H9 (cell line): ENCODE data around the gene CYTH3. TPM values are rescaled to one million over a fixed set of nuclear protein-coding genes. Genes with fewer than 3 reads are reported as not detected.

Experiments
- DNase-seq: peaks from one replicate; pipeline ENCODE4 v3.0.0-alpha.2; 2017
- H2AFZ ChIP-seq: one replicate; pipeline ENCODE4 v1.6.1; 2013; ENCODE audit warnings: mild to moderate bottlenecking, low read length, control low read depth, moderate library complexity
- H2AK5ac ChIP-seq: 2 replicates; pipeline ENCODE4 v1.6.1; 2013; ENCODE audit warnings: low read length, control low read depth, mixed read lengths; ENCODE audit not compliant: insufficient read length
- H2BK120ac ChIP-seq: one replicate; pipeline ENCODE4 v1.6.1; 2013; ENCODE audit warnings: low read depth, mild to moderate bottlenecking, low read length, control low read depth, inconsistent platforms; ENCODE audit not compliant: poor library complexity, severe bottlenecking
- H2BK12ac ChIP-seq: 2 replicates; pipeline ENCODE4 v1.6.1; 2013; ENCODE audit warnings: low read length, control low read depth, mixed read lengths, low read depth; ENCODE audit not compliant: insufficient read length
- H2BK15ac ChIP-seq: 2 replicates; pipeline ENCODE4 v1.6.1; 2013; ENCODE audit warnings: low read depth, low read length, control low read depth
- H2BK20ac ChIP-seq: one replicate; pipeline ENCODE4 v1.6.1; 2013; ENCODE audit warnings: low read depth, mild to moderate bottlenecking, low read length, control low read depth, inconsistent platforms; ENCODE audit not compliant: poor library complexity, severe bottlenecking
- H2BK5ac ChIP-seq: 2 replicates; pipeline ENCODE4 v1.6.1; 2013; ENCODE audit warnings: low read length, control low read depth, mixed read lengths; ENCODE audit not compliant: insufficient read length
- H3K14ac ChIP-seq: 2 replicates; pipeline ENCODE4 v1.6.1; 2013; ENCODE audit warnings: low read length, control low read depth; ENCODE audit not compliant: insufficient read depth
- H3K18ac ChIP-seq: 2 replicates; pipeline ENCODE4 v1.6.1; 2013; ENCODE audit warnings: low read depth, mild to moderate bottlenecking, mixed read lengths, low read length, control low read depth; ENCODE audit not compliant: insufficient read length
- H3K23ac ChIP-seq: 2 replicates; pipeline ENCODE4 v1.6.1; 2013; ENCODE audit warnings: low read length, control low read depth, mixed read lengths, low read depth; ENCODE audit not compliant: insufficient read length
- H3K23me2 ChIP-seq: 2 replicates; pipeline ENCODE4 v1.6.1; 2013; ENCODE audit warnings: low read depth, mild to moderate bottlenecking, mixed read lengths, low read length, control low read depth; ENCODE audit not compliant: insufficient read length, poor library complexity, severe bottlenecking
- H3K27ac ChIP-seq: 2 replicates; pipeline ENCODE4 v1.5.1; 2013; ENCODE audit warnings: low read length, control low read depth, mixed read lengths, low read depth; ENCODE audit not compliant: insufficient read length
- H3K27me3 ChIP-seq: 2 replicates; pipeline ENCODE4 v1.6.1; 2013; ENCODE audit warnings: low read length, control low read depth, inconsistent platforms; ENCODE audit not compliant: insufficient read depth
- H3K4ac ChIP-seq: 2 replicates; pipeline ENCODE4 v1.6.1; 2013; ENCODE audit warnings: low read depth, mild to moderate bottlenecking, control low read depth, inconsistent platforms, low read length, moderate library complexity
- H3K4me1 ChIP-seq: 2 replicates; pipeline ENCODE4 v1.6.1; 2013; ENCODE audit warnings: low read length, control low read depth, inconsistent platforms; ENCODE audit not compliant: insufficient read depth
- H3K4me2 ChIP-seq: 2 replicates; pipeline ENCODE4 v1.6.1; 2013; ENCODE audit warnings: low read length, control low read depth, mixed read lengths; ENCODE audit not compliant: insufficient read length, insufficient read depth
- H3K56ac ChIP-seq: 2 replicates; pipeline ENCODE4 v1.6.1; 2013; ENCODE audit warnings: low read depth, mild to moderate bottlenecking, mixed read lengths, low read length, control low read depth; ENCODE audit not compliant: insufficient read length
- H3K79me1 ChIP-seq: 2 replicates; pipeline ENCODE4 v1.6.1; 2013; ENCODE audit warnings: low read depth, mild to moderate bottlenecking, moderate library complexity, low read length, control low read depth, inconsistent platforms; ENCODE audit not compliant: insufficient read depth, poor library complexity, severe bottlenecking
- H3K79me2 ChIP-seq: 2 replicates; pipeline ENCODE4 v1.6.1; 2013; ENCODE audit warnings: low read length, control low read depth, inconsistent platforms; ENCODE audit not compliant: insufficient read depth
- H3K9ac ChIP-seq: 2 replicates; pipeline ENCODE4 v1.6.1; 2013; ENCODE audit warnings: low read length, control low read depth, mixed read lengths; ENCODE audit not compliant: insufficient read length; ENCODE audit errors: extremely low read depth
- H3K9me3 ChIP-seq: one replicate; pipeline ENCODE4 v1.6.1; 2013; ENCODE audit warnings: low read depth, low read length, inconsistent platforms; ENCODE audit not compliant: control insufficient read depth
- H3T11ph ChIP-seq: one replicate; pipeline ENCODE4 v1.6.1; 2013; ENCODE audit warnings: mild to moderate bottlenecking, low read length, control low read depth, inconsistent platforms
- H4K20me1 ChIP-seq: one replicate; pipeline ENCODE4 v1.6.1; 2013; ENCODE audit not compliant: control insufficient read depth, insufficient read length, insufficient read depth
- H4K5ac ChIP-seq: 2 replicates; pipeline ENCODE4 v1.6.1; 2013; ENCODE audit warnings: low read depth, mild to moderate bottlenecking, mixed read lengths, low read length, control low read depth; ENCODE audit not compliant: insufficient read length
- H4K8ac ChIP-seq: replicated peaks from 2 replicates; pipeline ENCODE4 v1.6.1; 2013; ENCODE audit warnings: low read length, control low read depth, mixed read lengths, low read depth; ENCODE audit not compliant: insufficient read length
- H4K91ac ChIP-seq: 2 replicates; pipeline ENCODE4 v1.6.1; 2013; ENCODE audit warnings: low read depth, mild to moderate bottlenecking, moderate library complexity, mixed read lengths, low read length, control low read depth; ENCODE audit not compliant: insufficient read length
- H3K27ac Mint-ChIP-seq, 3 experiments: 2 replicates in 2 of 3; 3 replicates in 1 of 3; pipeline ENCODE4 v1.8.0; 2020 to 2021; ENCODE audit warnings: mixed read lengths in 3 of 3, mild to moderate bottlenecking in 1 of 3, moderate library complexity in 1 of 3
- H3K27me3 Mint-ChIP-seq: 2 replicates; pipeline ENCODE4 v1.8.0; 2021; ENCODE audit warnings: low read depth, mild to moderate bottlenecking, moderate library complexity, mixed read lengths
- H3K36me3 Mint-ChIP-seq, 3 experiments: 2 replicates in 2 of 3; 3 replicates in 1 of 3; pipeline ENCODE4 v1.8.0; 2020 to 2021; ENCODE audit warnings: low read depth in 3 of 3, mixed read lengths in 3 of 3; ENCODE audit not compliant: insufficient read depth in 1 of 3
- H3K4me1 Mint-ChIP-seq, 2 experiments: 2 replicates each; pipeline ENCODE4 v1.8.0; 2020; ENCODE audit warnings: mixed read lengths in 2 of 2
- H3K4me3 Mint-ChIP-seq, 2 experiments: 2 replicates in 1 of 2; 3 replicates in 1 of 2; pipeline ENCODE4 v1.8.0; 2020 to 2021; ENCODE audit warnings: mild to moderate bottlenecking in 2 of 2, mixed read lengths in 2 of 2, moderate library complexity in 1 of 2
- H3K9me3 Mint-ChIP-seq, 2 experiments: 2 replicates in 1 of 2; 3 replicates in 1 of 2; pipeline ENCODE4 v1.8.0; 2020; ENCODE audit warnings: mild to moderate bottlenecking in 2 of 2, mixed read lengths in 2 of 2, moderate library complexity in 1 of 2
- WGBS: extraction: QIAGEN DNeasy Blood & Tissue Kit; methylation state at CpG from one replicate; pipeline ENCODE4 v1.1.7; 2013; ENCODE audit warnings: missing lambda C conversion rate, low lambda C conversion rate, mixed read lengths; ENCODE audit not compliant: insufficient read length; ENCODE audit errors: extremely low coverage; 5-methylcytosine and 5-hydroxymethylcytosine counted together
- total RNA-seq: library from RNA; stranded (reverse); gene quantifications from 2 replicates; pipeline ENCODE4 v1.2.1, GENCODE V29; 2021
- TF ChIP-seq, protein P1 (sequence below): fragments of 200-600 bp; sonication (generic); conservative IDR thresholded peaks from 3 replicates; pipeline ENCODE4 v1.8.0; 2021; ENCODE audit warnings: antibody characterized with exemption, mild to moderate bottlenecking

The CYTH3 gene
- total RNA-seq, 1 experiment from 2014 or later = 12.3 TPM

DNA sequence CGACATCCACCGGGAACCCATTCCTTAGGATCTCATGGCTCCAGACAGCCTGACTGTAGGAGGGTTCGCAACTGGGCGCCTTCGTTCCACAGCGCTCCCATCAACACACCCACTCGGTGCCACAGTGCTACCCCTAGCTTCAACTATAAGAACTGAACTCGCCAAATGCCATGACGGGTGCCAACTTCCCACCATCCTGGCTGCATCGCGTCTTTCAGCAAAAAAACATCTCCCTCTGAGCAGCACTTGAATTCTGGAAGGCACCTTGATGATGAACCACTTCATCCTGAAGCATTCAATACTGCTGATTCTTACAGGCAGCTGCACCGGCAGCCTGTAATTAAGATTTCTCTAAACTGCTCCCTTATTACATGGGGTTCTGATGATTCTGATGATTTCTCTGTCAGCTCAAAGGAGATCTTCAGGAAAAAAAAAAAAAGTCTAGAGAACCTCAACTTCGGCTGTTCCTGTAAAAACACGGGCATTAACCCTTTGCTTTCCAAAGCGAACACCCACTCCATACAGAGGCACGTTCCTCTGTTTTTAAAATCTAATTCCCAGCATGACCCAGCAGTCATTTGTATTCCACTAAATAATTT is 1.3 kb downstream of the CYTH3 start:
- no peaks in the 10 kb centered on the region for H3K79me1 ChIP-seq
- H3K23me2 ChIP-seq = peaks cover 15% of the 10 kb centered on the region
- H3K27me3 ChIP-seq = no peaks in the 10 kb centered on the region; the same call in 1 of the 2 replicates
- H3K27ac Mint-ChIP-seq = no peak overlapping the region
- no peak overlapping the region for H3K23ac ChIP-seq
- no peak overlapping the region for H4K91ac ChIP-seq
- peak; percentile 41 for DNase-seq
- H3K9ac ChIP-seq = peak overlapping the region; percentile 56
- no peak overlapping the region for H3K4ac ChIP-seq
- WGBS = no CpG with 5 or more reads among the region's 16 CpGs
- H3K79me2 ChIP-seq = peaks cover 5% of the 10 kb centered on the region; the same call in 1 of the 2 replicates
- no peak overlapping the region for H2BK15ac ChIP-seq
- no peak overlapping the region for H3K56ac ChIP-seq
- H3K9me3 Mint-ChIP-seq = no peaks in the 10 kb centered on the region
- TF ChIP-seq, protein P1, sequence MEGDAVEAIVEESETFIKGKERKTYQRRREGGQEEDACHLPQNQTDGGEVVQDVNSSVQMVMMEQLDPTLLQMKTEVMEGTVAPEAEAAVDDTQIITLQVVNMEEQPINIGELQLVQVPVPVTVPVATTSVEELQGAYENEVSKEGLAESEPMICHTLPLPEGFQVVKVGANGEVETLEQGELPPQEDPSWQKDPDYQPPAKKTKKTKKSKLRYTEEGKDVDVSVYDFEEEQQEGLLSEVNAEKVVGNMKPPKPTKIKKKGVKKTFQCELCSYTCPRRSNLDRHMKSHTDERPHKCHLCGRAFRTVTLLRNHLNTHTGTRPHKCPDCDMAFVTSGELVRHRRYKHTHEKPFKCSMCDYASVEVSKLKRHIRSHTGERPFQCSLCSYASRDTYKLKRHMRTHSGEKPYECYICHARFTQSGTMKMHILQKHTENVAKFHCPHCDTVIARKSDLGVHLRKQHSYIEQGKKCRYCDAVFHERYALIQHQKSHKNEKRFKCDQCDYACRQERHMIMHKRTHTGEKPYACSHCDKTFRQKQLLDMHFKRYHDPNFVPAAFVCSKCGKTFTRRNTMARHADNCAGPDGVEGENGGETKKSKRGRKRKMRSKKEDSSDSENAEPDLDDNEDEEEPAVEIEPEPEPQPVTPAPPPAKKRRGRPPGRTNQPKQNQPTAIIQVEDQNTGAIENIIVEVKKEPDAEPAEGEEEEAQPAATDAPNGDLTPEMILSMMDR = no peak
- no peak overlapping the region for H3K14ac ChIP-seq
- H2AFZ ChIP-seq = no peak overlapping the region
- H3K18ac ChIP-seq = no peak overlapping the region
- H3K27me3 Mint-ChIP-seq = peaks cover 23% of the 10 kb centered on the region
- H2AK5ac ChIP-seq = no peak overlapping the region
- H3K4me1 ChIP-seq = peaks cover 6% of the 10 kb centered on the region; the same call in 1 of the 2 replicates
- H4K8ac ChIP-seq = no peak overlapping the region
- peaks cover 31 to 32% of the 10 kb centered on the region in 2 experiments for H3K4me1 Mint-ChIP-seq
- H2BK120ac ChIP-seq = no peak overlapping the region
- H3K4me3 Mint-ChIP-seq = peak overlapping the region; percentile 83 to 94
- no peak overlapping the region for H4K5ac ChIP-seq
- H3K27ac ChIP-seq = no peak overlapping the region
- H2BK20ac ChIP-seq = no peak overlapping the region
- no peak overlapping the region for H3T11ph ChIP-seq
- H2BK5ac ChIP-seq = no peak overlapping the region
- H3K4me2 ChIP-seq = peak overlapping the region; percentile 100
- H4K20me1 ChIP-seq = peaks cover 3% of the 10 kb centered on the region
- no peaks in the 10 kb centered on the region for H3K9me3 ChIP-seq
- H3K36me3 Mint-ChIP-seq = no peaks in the 10 kb centered on the region
- no peak overlapping the region for H2BK12ac ChIP-seq
